H1 (cell line): ENCODE measurements around the gene DCLK1. TPM values are rescaled to one million over a fixed set of nuclear protein-coding genes. Genes with fewer than 3 reads are reported as not detected.

Experiments used
- CTCF ChIA-PET: fragments of 300-600 bp; sonication (Branson Sonifier 250); formaldehyde crosslinking; loops from one replicate; lab custom pipeline; 2021; ENCODE audit not compliant: partially characterized antibody; lab: Charles Lee
- POLR2A ChIA-PET: fragments of 300-600 bp; sonication (Branson Sonifier 250); formaldehyde crosslinking; loops from one replicate; lab custom pipeline; 2021; ENCODE audit warnings: inconsistent platforms; ENCODE audit not compliant: partially characterized antibody; lab: Charles Lee
- DNase-seq, 2 experiments: peaks; one replicate each; pipeline versions ENCODE4 v3.0.0 to v3.0.0-alpha.2; 2010 to 2022; ENCODE audit warnings: low spot score in 2 of 2, low read depth in 1 of 2, mixed read lengths in 1 of 2
- FAIRE-seq: peaks from 2 replicates; lab custom pipeline; 2011; peaks lifted over from hg19 to GRCh38; lab: Jason Lieb, UNC
- H2AFZ ChIP-seq: 2 replicates; pipeline ENCODE4 v1.8.1; 2012; ENCODE audit warnings: low read length, inconsistent platforms
- H2AK5ac ChIP-seq: 2 replicates; pipeline ENCODE4 v1.6.1; 2013; ENCODE audit warnings: low read depth, low read length
- H2BK120ac ChIP-seq: replicated peaks from 2 replicates; pipeline ENCODE3; 2013; ENCODE audit warnings: low read depth, low read length, inconsistent platforms
- H2BK12ac ChIP-seq: 2 replicates; pipeline ENCODE4 v1.6.1; 2013; ENCODE audit warnings: low read depth, low read length
- H2BK15ac ChIP-seq: 2 replicates; pipeline ENCODE4 v1.6.1; 2013; ENCODE audit warnings: low read length
- H2BK20ac ChIP-seq: 2 replicates; pipeline ENCODE4 v1.6.1; 2013; ENCODE audit warnings: low read length
- H2BK5ac ChIP-seq: 2 replicates; pipeline ENCODE4 v1.6.1; 2013; ENCODE audit warnings: low read depth, low read length
- H3K14ac ChIP-seq: 2 replicates; pipeline ENCODE4 v1.6.1; 2013; ENCODE audit warnings: inconsistent platforms; ENCODE audit not compliant: insufficient read length
- H3K18ac ChIP-seq: 2 replicates; pipeline ENCODE4 v1.6.1; 2013; ENCODE audit warnings: low read length; ENCODE audit errors: extremely low read depth
- H3K23ac ChIP-seq: 2 replicates; pipeline ENCODE4 v1.6.1; 2013; ENCODE audit warnings: inconsistent platforms; ENCODE audit not compliant: insufficient read length
- H3K23me2 ChIP-seq: 2 replicates; pipeline ENCODE4 v1.6.1; 2013; ENCODE audit warnings: low read depth, low read length
- H3K27ac ChIP-seq: 2 replicates; pipeline ENCODE4 v1.6.1; 2011; ENCODE audit warnings: low read depth, low read length, inconsistent platforms
- H3K27me3 ChIP-seq, 4 experiments: replicated peaks in 1 of 4; 1 replicate in 1 of 4; 2 replicates in 3 of 4; pipeline versions ENCODE4 v1.6.1 to v1.8.1; 2011 to 2013; ENCODE audit warnings: low read length in 3 of 4, mild to moderate bottlenecking in 3 of 4, inconsistent platforms in 2 of 4, mixed read lengths in 2 of 4, moderate library complexity in 1 of 4; ENCODE audit not compliant: control insufficient read depth in 3 of 4, insufficient read depth in 3 of 4; ENCODE audit errors: extremely low read depth in 1 of 4
- H3K36me3 ChIP-seq, 4 experiments: 2 replicates each; pipeline versions ENCODE4 v1.6.1 to v1.8.1; 2011 to 2013; ENCODE audit warnings: mild to moderate bottlenecking in 4 of 4, low read length in 3 of 4, moderate library complexity in 2 of 4, control low read depth in 1 of 4, inconsistent platforms in 1 of 4; ENCODE audit not compliant: insufficient read depth in 4 of 4, control insufficient read depth in 2 of 4
- H3K4ac ChIP-seq: replicated peaks from 2 replicates; pipeline ENCODE3; 2013; ENCODE audit warnings: low read length, low read depth, mixed read lengths, inconsistent platforms; ENCODE audit not compliant: insufficient read length
- H3K4me1 ChIP-seq, 4 experiments: replicated peaks in 1 of 4; 1 replicate in 1 of 4; 2 replicates in 3 of 4; pipeline versions ENCODE4 v1.6.1 to v1.8.1; 2011 to 2013; ENCODE audit warnings: low read length in 3 of 4, inconsistent platforms in 2 of 4, mixed read lengths in 1 of 4; ENCODE audit not compliant: insufficient read depth in 4 of 4, control insufficient read depth in 3 of 4
- H3K4me2 ChIP-seq, 2 experiments: 2 replicates each; pipeline versions ENCODE4 v1.6.1 to v1.8.1; 2011 to 2013; ENCODE audit warnings: low read depth in 2 of 2, low read length in 2 of 2, control low read depth in 1 of 2, inconsistent platforms in 1 of 2, mild to moderate bottlenecking in 1 of 2; ENCODE audit not compliant: insufficient read depth in 1 of 2
- H3K4me3 ChIP-seq, 4 experiments: fragments of 200-600, 300-600 bp in 1 of 4; sonication (generic), shearing (Covaris generic), sonication (Bioruptor Twin) in 1 of 4; 2 replicates each; pipeline versions ENCODE4 v1.5.1 to v1.8.1; 2011 to 2016; ENCODE audit warnings: low read length in 4 of 4, low read depth in 3 of 4, control low read depth in 2 of 4, inconsistent platforms in 2 of 4, mild to moderate bottlenecking in 2 of 4, mixed read lengths in 1 of 4, moderate library complexity in 1 of 4; ENCODE audit not compliant: insufficient read depth in 2 of 4; ENCODE audit errors: extremely low read depth in 1 of 4
- H3K56ac ChIP-seq: replicated peaks from 2 replicates; pipeline ENCODE3; 2013; ENCODE audit warnings: low read depth, mild to moderate bottlenecking, mixed read lengths, low read length, inconsistent platforms; ENCODE audit not compliant: insufficient read length
- H3K79me1 ChIP-seq: 2 replicates; pipeline ENCODE4 v1.6.1; 2013; ENCODE audit warnings: low read depth, low read length, control low read depth
- H3K79me2 ChIP-seq, 2 experiments: 2 replicates each; pipeline versions ENCODE4 v1.6.1 to v1.8.1; 2012 to 2013; ENCODE audit warnings: low read length in 2 of 2, mild to moderate bottlenecking in 2 of 2, inconsistent platforms in 1 of 2; ENCODE audit not compliant: insufficient read depth in 2 of 2, control insufficient read depth in 1 of 2
- H3K9ac ChIP-seq, 4 experiments: replicated peaks in 1 of 4; 1 replicate in 1 of 4; 2 replicates in 3 of 4; pipeline versions ENCODE4 v1.6.1 to v1.8.1; 2011 to 2013; ENCODE audit warnings: low read depth in 3 of 4, low read length in 3 of 4, control low read depth in 2 of 4, mild to moderate bottlenecking in 2 of 4, moderate library complexity in 2 of 4, inconsistent platforms in 1 of 4; ENCODE audit errors: extremely low read depth in 1 of 4
- H3K9me3 ChIP-seq, 2 experiments: 2 replicates each; pipeline versions ENCODE4 v1.6.1 to v1.8.1; 2012 to 2013; ENCODE audit warnings: mild to moderate bottlenecking in 2 of 2, moderate library complexity in 2 of 2, control low read depth in 1 of 2, inconsistent platforms in 1 of 2, low read depth in 1 of 2, low read length in 1 of 2, mixed read lengths in 1 of 2; ENCODE audit not compliant: insufficient read depth in 2 of 2
- H4K20me1 ChIP-seq, 2 experiments: replicated peaks in 1 of 2; 2 replicates each; pipeline versions ENCODE3 to v1.8.1; 2011 to 2013; ENCODE audit warnings: inconsistent platforms in 2 of 2, low read length in 2 of 2, mild to moderate bottlenecking in 1 of 2; ENCODE audit not compliant: insufficient read depth in 2 of 2, control insufficient read depth in 1 of 2
- H4K5ac ChIP-seq: 2 replicates; pipeline ENCODE4 v1.6.1; 2013; ENCODE audit warnings: low read length, low read depth, mixed read lengths, inconsistent platforms; ENCODE audit not compliant: insufficient read length
- H4K8ac ChIP-seq: 2 replicates; pipeline ENCODE4 v1.8.0; 2013; ENCODE audit warnings: mild to moderate bottlenecking, moderate library complexity, low read length, inconsistent platforms; ENCODE audit not compliant: insufficient read depth; ENCODE audit errors: extremely low read depth
- H4K91ac ChIP-seq: replicated peaks from 2 replicates; pipeline ENCODE3; 2013; ENCODE audit warnings: low read length, mixed read lengths, inconsistent platforms; ENCODE audit not compliant: insufficient read length
- ASH2L ChIP-seq: fragments of 200-600, 300-600 bp; sonication (generic); IDR thresholded peaks from one replicate; pipeline ENCODE4 v1.7.1; 2017; ENCODE audit warnings: low read length
- SP4 ChIP-seq: IDR thresholded peaks from 2 replicates; pipeline ENCODE4 v1.6.1; 2012; ENCODE audit warnings: low read length, inconsistent platforms
- WGBS, 2 experiments: shearing (Covaris generic) in 1 of 2; methylation state at CpG; one replicate each; pipeline versions ENCODE4 v1.1.6 to v1.1.7; 2013 to 2015; ENCODE audit warnings: low lambda C conversion rate in 2 of 2, mixed read lengths in 2 of 2, inconsistent platforms in 1 of 2, low coverage in 1 of 2, missing lambda C conversion rate in 1 of 2; ENCODE audit not compliant: insufficient replicate concordance in 2 of 2, insufficient coverage in 1 of 2, insufficient read length in 1 of 2; ENCODE audit errors: extremely low coverage in 1 of 2, missing lambda C conversion rate in 1 of 2; 5-methylcytosine and 5-hydroxymethylcytosine counted together
- polyA plus RNA-seq, 7 experiments: library from polyadenylated mRNA; depleted of rRNA in 3 of 7; stranded (reverse) in 5 of 7; unstranded in 2 of 7; fragments of >200 nt in 5 of 7; fragments of 200-250 nt in 2 of 7; gene quantifications; 1 replicate in 5 of 7; 2 replicates in 1 of 7; 4 replicates in 1 of 7; pipeline versions ENCODE4 v1.2.1 to v1.2.3, GENCODE V29; 2011 to 2013; ENCODE audit warnings: missing spikeins in 2 of 7, mixed read lengths in 2 of 7
- total RNA-seq: library from RNA; stranded (reverse); fragmentation: NEBNext Ultra II Directional; extraction: Animal tissue kit (Norgen Biotek cat#: 25700); gene quantifications from 2 replicates; pipeline ENCODE4 v1.2.1, GENCODE V29; 2021

The DCLK1 gene
- total and polyA plus RNA-seq, 2 of the 8 experiments (the other 6 are each of a cell fraction or from before 2014, with no cell fraction given) = 22.8 to 41.0 TPM

DNA sequence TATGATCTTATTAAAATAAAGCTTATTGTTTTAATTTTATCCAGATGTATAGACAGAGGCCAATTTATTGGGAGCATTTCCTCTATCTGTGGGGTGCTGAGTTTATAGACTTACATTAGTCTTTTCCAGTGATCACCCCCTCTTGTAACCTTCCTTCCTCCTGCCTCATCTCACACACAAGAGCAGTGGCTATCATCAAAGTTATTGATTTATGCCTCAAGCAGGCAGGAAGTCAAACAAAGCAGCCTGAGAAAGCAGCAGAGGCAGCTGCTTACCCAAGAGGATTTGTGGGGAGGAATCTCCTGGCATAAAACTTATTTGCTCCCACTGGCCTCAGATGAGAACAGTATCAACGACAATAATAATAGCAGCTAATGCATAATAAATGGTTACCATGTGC, 26.3 kb upstream of the DCLK1 start:
- Histone ChIP-seq H2BK20ac (no peak overlapping the region), H2BK5ac (no peak overlapping the region), H3K4ac (no peak overlapping the region), H4K5ac (no peak overlapping the region), H2BK120ac (no peak overlapping the region), H3K9ac (no peak overlapping the region), H3K23ac (no peak overlapping the region), H3K27me3 (peaks cover 0 to 3% (median 0%) of the 10 kb centered on the region in 4 experiments; a peak in 1 of 7 replicates)
- CTCF ChIA-PET = interaction anchor here (0.6 to 1.4 kb wide), 2 partner anchors 40 to 56 kb away, joined by 3 read pairs; no protein-coding TSS in a partner anchor
- TF ChIP-seq ASH2L (no peak), SP4 (no peak)
- TF ChIP-seq, all 59 proteins: peak for 0
- H4K8ac ChIP-seq = no peak overlapping the region
- no peak for DNase-seq
- WGBS, 2 experiments = 100% methylated on average over 1 of the region's 1 CpG; no CpG with 5 or more reads in 1 of the 2 experiments
- H2BK15ac ChIP-seq = no peak overlapping the region
- H3K27ac ChIP-seq = no peak overlapping the region
- H3K79me1 ChIP-seq = no peaks in the 10 kb centered on the region
- H3K56ac ChIP-seq = no peak overlapping the region
- no peak overlapping the region for H2AFZ ChIP-seq
- no peak overlapping the region for H3K4me3 ChIP-seq
- no peaks in the 10 kb centered on the region for H4K20me1 ChIP-seq
- no peak overlapping the region for H3K18ac ChIP-seq
- no peak overlapping the region for H2BK12ac ChIP-seq
- H3K79me2 ChIP-seq = no peaks in the 10 kb centered on the region
- H3K23me2 ChIP-seq = peaks cover 3% of the 10 kb centered on the region; the same call in 1 of the 2 replicates
- H3K4me2 ChIP-seq = no peak overlapping the region
- no peak overlapping the region for H4K91ac ChIP-seq
- H2AK5ac ChIP-seq = no peak overlapping the region
- no peak overlapping the region for H3K14ac ChIP-seq
- H3K36me3 ChIP-seq = no peaks in the 10 kb centered on the region
- POLR2A ChIA-PET = interaction anchor here (1.5 kb wide), 1 partner anchor 25 kb away, joined by 3 read pairs; no protein-coding TSS in a partner anchor
- no peaks in the 10 kb centered on the region for H3K4me1 ChIP-seq
- FAIRE-seq = no peak
- H3K9me3 ChIP-seq = no peaks in the 10 kb centered on the region
